Cardiac fibroblast (primary cell): ENCODE results near the gene IGFN1.

Experiments used
- DNase-seq, 2 donors: peaks; one replicate each; pipeline versions ENCODE4 v3.0.0 to v3.0.0-alpha.2; 2010; ENCODE audit warnings: low read depth in 2 of 2
- H3K4me3 ChIP-seq, 2 donors: replicated peaks in 1 of 2; 1 replicate in 1 of 2; 2 replicates in 1 of 2; pipeline ENCODE4 v1.5.1; 2011; ENCODE audit warnings: low read depth in 2 of 2, low read length in 2 of 2, mild to moderate bottlenecking in 2 of 2, moderate library complexity in 1 of 2
- TF ChIP-seq, protein P1 (sequence below): IDR thresholded peaks from one replicate; pipeline ENCODE4 v1.5.1; 2011; ENCODE audit warnings: low read depth, mild to moderate bottlenecking, low read length, inconsistent platforms

IGFN1 gene

DNA sequence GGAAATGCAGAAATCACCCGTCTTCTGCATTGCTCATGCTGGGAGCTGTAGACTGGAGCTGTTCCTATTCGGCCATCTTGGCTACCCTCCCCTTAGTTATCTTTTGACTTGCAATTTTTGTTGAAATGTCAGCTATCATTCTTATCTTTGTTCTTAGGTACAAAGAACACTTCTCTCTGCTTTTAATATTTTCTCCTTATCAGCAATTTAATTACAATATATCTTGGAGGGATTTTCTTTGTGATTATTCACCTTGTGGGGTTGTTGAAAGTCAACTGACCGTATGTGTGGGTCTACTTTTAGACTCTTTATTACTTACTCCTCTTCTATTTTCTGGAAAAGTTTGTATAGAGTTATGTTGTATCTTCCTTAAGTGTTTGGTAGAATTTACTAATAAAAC lies 49.5 kb downstream of the IGFN1 start:
- TF ChIP-seq, protein P1, sequence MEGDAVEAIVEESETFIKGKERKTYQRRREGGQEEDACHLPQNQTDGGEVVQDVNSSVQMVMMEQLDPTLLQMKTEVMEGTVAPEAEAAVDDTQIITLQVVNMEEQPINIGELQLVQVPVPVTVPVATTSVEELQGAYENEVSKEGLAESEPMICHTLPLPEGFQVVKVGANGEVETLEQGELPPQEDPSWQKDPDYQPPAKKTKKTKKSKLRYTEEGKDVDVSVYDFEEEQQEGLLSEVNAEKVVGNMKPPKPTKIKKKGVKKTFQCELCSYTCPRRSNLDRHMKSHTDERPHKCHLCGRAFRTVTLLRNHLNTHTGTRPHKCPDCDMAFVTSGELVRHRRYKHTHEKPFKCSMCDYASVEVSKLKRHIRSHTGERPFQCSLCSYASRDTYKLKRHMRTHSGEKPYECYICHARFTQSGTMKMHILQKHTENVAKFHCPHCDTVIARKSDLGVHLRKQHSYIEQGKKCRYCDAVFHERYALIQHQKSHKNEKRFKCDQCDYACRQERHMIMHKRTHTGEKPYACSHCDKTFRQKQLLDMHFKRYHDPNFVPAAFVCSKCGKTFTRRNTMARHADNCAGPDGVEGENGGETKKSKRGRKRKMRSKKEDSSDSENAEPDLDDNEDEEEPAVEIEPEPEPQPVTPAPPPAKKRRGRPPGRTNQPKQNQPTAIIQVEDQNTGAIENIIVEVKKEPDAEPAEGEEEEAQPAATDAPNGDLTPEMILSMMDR = no peak
- DNase-seq = no peak
- H3K4me3 ChIP-seq = no peak overlapping the region

DNA sequence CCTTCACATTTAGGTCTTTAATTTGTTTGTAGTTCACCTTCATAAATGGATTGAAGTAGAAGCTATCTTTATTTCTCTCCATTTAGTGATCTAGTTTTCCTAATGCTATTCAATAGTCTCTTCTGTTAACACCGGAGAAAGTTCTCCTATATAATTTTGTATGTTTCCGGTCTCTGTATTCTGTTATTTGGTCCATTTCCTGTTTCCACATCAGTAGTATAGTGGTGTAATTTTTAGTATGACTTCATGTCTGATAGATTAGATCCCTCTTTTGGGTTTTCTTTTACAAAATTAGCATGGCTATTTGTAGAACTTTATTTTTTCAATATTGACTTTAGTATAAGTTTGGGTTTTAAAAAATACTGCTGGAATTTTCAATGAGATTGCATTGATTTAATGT lies 51.1 kb downstream of the IGFN1 start:
- TF ChIP-seq, protein P1 = no peak
- no peak for DNase-seq
- H3K4me3 ChIP-seq = no peak overlapping the region

DNA sequence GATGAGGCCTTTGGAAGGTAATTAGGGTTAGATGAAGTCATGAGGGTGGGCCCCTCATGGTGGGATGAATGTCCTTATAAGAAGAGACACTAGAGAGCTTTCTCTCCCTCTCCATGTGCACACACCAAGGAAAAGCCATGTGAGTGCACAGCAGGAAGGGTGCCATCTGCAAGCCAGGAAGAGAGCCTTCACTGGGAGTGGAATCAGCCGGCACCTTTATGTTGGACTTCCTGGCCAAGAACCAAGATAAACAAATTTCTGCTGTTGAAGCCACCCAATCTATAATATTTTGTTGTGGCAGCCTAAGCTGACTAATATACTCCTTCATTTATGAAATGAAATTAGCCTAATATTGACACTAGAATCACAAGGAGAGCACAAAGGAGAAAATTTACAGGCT lies 54.5 kb downstream of the IGFN1 start:
- no peak overlapping the region for H3K4me3 ChIP-seq
- DNase-seq = no peak
- TF ChIP-seq, protein P1 = no peak

DNA sequence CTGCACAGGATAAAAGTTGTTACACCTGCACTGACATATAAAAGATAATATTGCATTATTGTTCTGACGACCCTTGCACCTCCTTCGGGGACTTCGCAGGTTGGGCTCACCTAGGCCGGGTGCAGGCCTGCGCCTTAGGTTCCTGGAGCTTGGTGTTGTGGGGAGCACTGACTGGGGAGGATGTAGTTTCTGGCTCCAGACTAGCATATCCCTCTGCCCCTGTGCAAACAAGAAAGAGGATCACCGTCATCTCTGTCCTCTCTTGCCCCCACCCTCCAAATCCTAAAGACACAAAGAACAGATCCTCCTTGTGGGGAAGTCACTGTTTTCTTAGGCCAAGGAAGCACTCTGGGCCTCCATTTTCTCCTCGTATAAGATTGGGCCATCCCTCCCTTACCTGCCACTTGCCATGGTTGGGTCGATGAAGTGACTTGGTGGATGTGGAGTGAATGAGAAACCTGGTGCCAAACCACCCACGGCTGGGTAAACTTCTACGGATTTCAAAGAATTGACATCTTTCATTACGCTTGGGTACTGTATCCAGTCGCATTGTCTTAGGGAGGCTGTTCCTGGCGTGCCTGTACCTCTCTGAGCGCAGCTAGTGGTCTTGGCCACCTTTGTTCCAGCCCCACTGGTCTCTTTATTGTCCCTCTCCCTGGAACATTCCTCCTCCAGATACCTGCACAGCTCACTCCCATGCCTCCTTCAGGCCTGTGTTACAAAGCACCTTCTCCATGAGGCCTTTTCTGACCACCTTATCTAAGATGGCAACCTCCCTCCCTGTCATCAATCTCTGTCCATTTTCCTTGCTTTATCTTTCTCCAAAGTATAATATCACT lies 58.3 kb downstream of the IGFN1 start:
- no peak overlapping the region for H3K4me3 ChIP-seq
- TF ChIP-seq, protein P1 = no peak
- DNase-seq = no peak

DNA sequence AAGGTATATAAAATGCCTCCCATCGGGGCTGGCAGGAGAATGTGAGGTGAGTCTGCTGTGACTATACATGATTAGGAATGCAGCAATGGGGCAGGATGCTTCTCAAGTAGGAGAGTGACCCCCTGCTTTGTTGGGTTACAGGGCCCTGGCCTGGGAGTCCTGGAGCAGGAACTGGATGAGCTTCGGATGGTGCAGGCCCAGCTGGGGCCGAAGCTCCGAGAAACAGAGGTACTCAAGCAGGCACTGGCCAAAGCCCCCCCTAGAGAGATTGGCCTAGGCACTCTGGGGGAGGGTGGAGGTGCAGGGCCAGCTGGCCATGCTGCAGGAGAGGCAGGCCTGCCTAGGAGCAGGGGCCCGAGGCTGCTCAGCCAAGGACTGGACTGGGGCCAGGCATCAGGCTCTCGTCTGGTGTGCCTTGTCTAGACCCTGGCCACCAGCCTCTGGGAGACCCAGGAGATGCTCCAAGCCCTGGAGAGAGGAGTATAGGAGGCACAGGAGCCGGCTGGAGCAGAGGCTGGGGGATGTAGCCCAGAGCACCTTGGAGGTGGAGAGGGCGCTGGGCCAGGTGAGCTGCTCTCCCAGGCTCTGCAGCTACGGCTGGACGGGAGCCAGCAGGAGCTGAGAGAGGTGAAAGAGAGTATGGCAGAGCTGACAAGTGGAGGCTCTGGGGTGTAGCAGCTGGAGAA lies 59.8 kb downstream of the IGFN1 start:
- no peak overlapping the region for H3K4me3 ChIP-seq
- TF ChIP-seq, protein P1 = no peak
- DNase-seq = no peak

DNA sequence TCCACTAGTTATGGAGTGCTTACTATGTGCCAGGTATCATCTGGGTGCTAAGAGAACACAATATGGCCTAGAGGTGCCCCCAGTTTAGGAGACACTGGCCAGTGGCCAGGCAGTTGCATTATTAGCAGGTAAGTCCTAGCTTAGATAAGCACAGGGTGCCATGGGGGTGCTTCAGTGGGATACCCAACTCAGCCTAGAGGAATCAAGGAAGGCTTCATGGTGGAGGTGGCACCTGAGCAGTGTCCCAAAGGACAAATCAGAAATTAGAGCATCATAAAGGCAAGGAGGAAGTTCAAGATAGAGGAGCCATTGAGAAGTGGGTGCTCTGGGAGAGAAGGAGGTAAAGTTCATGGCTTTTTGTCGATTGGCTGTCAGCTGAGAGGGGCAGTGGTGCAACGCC lies 60.8 kb downstream of the IGFN1 start:
- TF ChIP-seq, protein P1 = no peak
- no peak for DNase-seq
- no peak overlapping the region for H3K4me3 ChIP-seq
